ENCODE measurements around the gene COPZ1.
"Not testable (repeated sequence)": the region's sequence is repeated elsewhere in the genome, so short reads cannot be mapped to it uniquely, and the experiment has no call there.

Gene COPZ1

DNA sequence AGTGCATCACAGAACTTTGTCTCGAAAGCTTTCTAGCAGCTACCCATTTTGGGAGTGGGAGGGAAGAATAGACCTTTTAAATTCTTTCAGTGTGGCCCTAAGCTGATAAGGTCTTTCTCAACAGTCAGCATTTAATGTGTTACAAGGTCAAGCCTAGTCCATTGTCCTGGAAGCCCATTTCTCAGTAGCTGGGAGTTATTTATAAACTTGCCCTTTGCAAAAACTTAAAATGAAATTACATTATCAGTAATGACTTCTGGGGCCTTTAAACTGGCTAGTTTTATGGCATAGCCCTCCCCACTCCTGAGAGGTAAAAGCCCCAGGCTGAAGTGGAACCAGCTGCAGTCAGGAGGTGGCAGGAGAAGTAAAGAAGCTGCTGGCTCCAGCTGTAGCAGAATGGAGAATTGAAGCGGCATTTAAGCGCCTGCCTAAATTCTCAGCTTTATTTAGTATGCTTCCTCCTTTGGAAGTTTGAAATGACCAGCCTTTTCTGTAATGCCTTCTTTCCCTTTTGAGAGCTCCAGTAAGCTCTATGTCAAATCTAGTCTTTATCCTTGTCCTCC lies 12.4 kb downstream of the COPZ1 start:
- DNase-seq, result no peak

GRCh38 chr12:54337854-54338650 lies 13.1 kb downstream of the COPZ1 start:
- no peak for DNase-seq

- no peak for DNase-seq
Observed at GRCh38 chr12:54338698-54339296, 13.9 kb downstream of the COPZ1 start.

GRCh38 chr12:54340846-54341245 lies 15.9 kb downstream of the COPZ1 start:
- no peak for DNase-seq

- DNase-seq, result no peak
Observed at GRCh38 chr12:54341378-54342300, 16.7 kb downstream of the COPZ1 start.

GRCh38 chr12:54349036-54349435 lies 24.1 kb downstream of the COPZ1 start:
- DNase-seq, result no peak

GRCh38 chr12:54349679-54350078 lies 24.7 kb downstream of the COPZ1 start:
- no peak for DNase-seq

DNA sequence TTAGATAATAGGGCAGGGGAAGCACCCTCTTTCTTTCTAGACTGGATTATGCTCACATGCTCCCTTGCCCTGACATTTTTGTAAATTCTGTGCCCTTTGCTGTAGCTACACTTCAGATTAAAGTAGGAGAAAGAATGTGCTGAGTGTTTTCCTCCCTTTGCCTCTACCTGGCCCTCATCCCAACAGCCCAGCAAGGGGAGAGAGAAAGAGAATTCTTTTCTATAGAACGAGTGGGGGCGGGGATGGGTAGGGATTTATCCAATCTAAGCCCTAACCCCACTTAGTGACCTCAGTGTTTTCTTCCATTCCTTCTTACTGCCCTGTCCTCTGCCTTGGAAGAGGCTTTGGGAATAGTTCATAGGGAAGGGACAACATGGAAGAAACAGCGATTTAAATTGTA lies 25.8 kb downstream of the COPZ1 start:
- DNase-seq, result no peak

- no peak for DNase-seq
Observed at GRCh38 chr12:54351341-54351740, 26.4 kb downstream of the COPZ1 start.

DNA sequence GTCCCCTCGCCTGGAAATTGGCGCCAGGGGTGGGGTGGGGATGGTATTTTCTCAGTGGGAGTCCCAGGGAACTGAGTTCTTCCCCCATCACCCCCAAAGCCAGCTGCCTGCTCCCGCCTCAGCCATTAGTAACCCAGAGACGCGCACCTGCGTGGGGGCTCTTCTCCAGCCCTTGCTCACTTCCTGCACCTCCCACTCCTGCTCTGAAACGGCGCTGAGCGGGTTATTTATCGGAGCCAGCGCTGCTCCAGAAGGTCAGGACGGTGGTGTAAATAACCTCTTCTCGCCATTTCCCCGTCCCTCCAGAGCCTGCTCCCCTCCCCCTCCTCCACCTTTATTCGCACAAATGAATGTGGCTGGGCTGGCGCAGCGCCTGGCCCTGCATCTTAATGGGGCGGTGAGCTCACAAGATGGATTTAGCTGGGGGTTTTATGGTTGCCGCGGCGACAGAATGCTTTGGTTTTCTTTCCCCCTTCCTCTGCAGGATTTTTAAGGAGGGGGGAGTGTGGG lies 27.1 kb downstream of the COPZ1 start:
- DNase-seq, result peak; percentile 57

- no peak for DNase-seq
Observed at GRCh38 chr12:54352891-54353874, 28.3 kb downstream of the COPZ1 start.

- DNase-seq, result not testable (repeated sequence)
Observed at GRCh38 chr12:54354271-54354670, 29.3 kb downstream of the COPZ1 start.

GRCh38 chr12:54355104-54355815 lies 30.3 kb downstream of the COPZ1 start:
- no peak for DNase-seq

DNA sequence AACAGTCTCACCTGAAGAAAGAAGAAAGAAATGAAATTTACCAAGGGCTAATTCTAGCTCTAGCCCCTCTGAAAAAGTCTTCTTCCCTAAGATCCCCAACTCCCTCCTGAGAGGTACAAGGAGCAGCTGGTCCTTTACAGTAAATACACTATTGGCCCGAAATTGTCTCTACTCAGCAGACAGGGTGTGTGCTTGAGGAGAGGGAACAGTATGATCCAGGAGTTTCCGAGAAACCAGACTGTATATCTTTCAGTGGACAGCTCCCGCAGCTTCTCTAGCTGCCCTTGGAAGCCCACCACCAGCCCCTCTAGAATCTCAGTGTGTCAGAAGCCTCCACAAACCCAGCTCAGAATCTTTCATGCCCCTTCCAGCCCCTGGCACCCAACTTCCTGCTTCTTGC lies 31.3 kb downstream of the COPZ1 start:
- DNase-seq, result no peak

DNA sequence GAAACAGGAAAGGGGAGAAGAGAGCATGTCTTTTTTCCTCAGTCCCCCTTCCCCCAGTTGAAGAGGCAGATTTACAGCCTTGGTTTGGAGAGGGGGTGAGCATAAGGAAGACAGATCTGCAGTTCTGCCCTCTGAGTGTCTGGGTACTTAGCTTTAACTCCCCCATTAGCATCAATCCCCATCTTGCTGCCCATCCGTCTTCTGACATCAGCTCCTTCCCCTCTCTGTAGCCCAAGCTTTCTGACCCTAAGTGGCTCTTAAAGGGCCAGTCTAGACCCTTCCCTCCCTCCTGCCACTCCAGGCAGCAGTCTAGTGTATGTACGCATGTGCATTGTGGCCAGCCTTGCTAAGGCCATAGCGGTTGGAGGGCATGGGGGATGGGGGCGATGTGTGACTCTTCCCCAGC lies 32.0 kb downstream of the COPZ1 start:
- DNase-seq, result no peak

GRCh38 chr12:54357506-54358190 lies 32.7 kb downstream of the COPZ1 start:
- no peak for DNase-seq

DNA sequence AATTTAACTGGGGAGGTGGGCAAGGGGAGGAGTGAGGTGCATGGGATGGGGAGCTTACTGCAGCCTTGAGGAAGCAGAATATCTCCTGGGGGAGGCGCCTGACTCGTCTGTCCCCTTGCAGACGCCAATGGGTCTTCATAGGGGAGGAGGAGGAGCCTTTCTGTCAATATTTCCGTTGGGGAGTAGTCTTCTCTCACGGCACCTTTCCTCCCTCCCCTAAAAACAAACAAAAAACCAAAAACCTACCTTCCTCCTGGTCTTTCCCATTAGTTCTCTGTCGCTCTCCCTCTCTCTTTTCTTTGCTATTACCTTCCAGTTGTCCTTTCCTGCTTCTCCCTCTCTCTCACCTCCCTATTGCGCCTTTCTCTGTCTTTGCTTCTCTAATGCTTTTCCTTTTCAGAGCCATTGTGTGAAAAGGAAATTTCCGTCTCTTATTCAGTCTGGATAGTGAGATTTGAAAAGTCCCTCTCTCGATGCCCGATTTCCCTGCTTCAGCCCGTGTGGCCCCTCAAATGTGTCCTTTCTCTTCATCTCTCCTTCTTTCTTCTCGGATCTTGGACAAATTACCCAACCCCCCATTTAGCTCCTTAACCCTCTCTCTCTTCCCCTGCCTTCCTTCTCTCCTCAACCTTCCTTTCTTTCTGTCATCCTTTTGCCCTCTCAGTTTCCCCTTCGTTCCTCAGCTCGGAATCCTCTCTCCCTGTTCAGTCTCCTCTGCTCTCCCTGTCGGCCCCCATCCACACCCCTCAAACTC lies 33.4 kb downstream of the COPZ1 start:
- DNase-seq, result peak; percentile 38

- peak; percentile 84 for DNase-seq
Observed at GRCh38 chr12:54358945-54359761, 34.2 kb downstream of the COPZ1 start.
